CD8-positive, alpha-beta memory T cell (primary cell): ENCODE results near the gene PKHD1. TPM values are rescaled to one million over a fixed set of nuclear protein-coding genes. Genes with fewer than 3 reads are reported as not detected.

Experiments used
- CTCF ChIA-PET: fragments of 350-600 bp; sonication (Branson Sonifier 250); formaldehyde crosslinking; loops from one replicate; lab custom pipeline; 2021; ENCODE audit warnings: antibody characterized with exemption; lab: Charles Lee
- POLR2A ChIA-PET: fragments of 350-600 bp; sonication (Branson Sonifier 250); formaldehyde crosslinking; loops from one replicate; lab custom pipeline; 2021; ENCODE audit warnings: antibody characterized with exemption; lab: Charles Lee
- DNase-seq, 5 donors: peaks; one replicate each; pipeline versions ENCODE4 v3.0.0 to v3.0.0-alpha.2; 2020 to 2022; ENCODE audit warnings: mixed read lengths in 1 of 5
- H3K27ac ChIP-seq: one replicate; pipeline ENCODE4 v1.7.0; 2013; ENCODE audit warnings: low read depth, mild to moderate bottlenecking, low read length, moderate library complexity
- H3K27me3 ChIP-seq: 2 replicates; pipeline ENCODE4 v1.7.0; 2013; ENCODE audit warnings: low read length, mild to moderate bottlenecking; ENCODE audit not compliant: insufficient read depth, poor library complexity, severe bottlenecking
- H3K36me3 ChIP-seq: 2 replicates; pipeline ENCODE4 v1.7.0; 2013; ENCODE audit warnings: mild to moderate bottlenecking, low read length, moderate library complexity; ENCODE audit not compliant: insufficient read depth
- H3K4me1 ChIP-seq: 2 replicates; pipeline ENCODE4 v1.7.0; 2013; ENCODE audit warnings: mild to moderate bottlenecking, low read length, moderate library complexity; ENCODE audit not compliant: insufficient read depth
- H3K4me3 ChIP-seq: 2 replicates; pipeline ENCODE4 v1.7.0; 2013; ENCODE audit warnings: mild to moderate bottlenecking, low read length
- H3K9me3 ChIP-seq: 2 replicates; pipeline ENCODE4 v1.7.0; 2013; ENCODE audit warnings: mild to moderate bottlenecking, low read length
- H3K27ac Mint-ChIP-seq, 8 donors: one replicate each; pipeline ENCODE4 v1.8.0; 2020 to 2021; ENCODE audit warnings: mixed read lengths in 8 of 8, mild to moderate bottlenecking in 6 of 8, inconsistent platforms in 3 of 8, moderate library complexity in 3 of 8
- H3K27me3 Mint-ChIP-seq, 2 donors: one replicate each; pipeline ENCODE4 v1.8.0; 2020 to 2021; ENCODE audit warnings: mixed read lengths in 2 of 2, mild to moderate bottlenecking in 1 of 2, moderate library complexity in 1 of 2
- H3K36me3 Mint-ChIP-seq, 3 donors: one replicate each; pipeline ENCODE4 v1.8.0; 2020 to 2021; ENCODE audit warnings: mixed read lengths in 3 of 3, inconsistent platforms in 1 of 3, mild to moderate bottlenecking in 1 of 3
- H3K4me1 Mint-ChIP-seq, 3 donors: one replicate each; pipeline ENCODE4 v1.8.0; 2020 to 2021; ENCODE audit warnings: mixed read lengths in 3 of 3, inconsistent platforms in 1 of 3, mild to moderate bottlenecking in 1 of 3
- H3K4me3 Mint-ChIP-seq, 7 donors: one replicate each; pipeline ENCODE4 v1.8.0; 2020 to 2021; ENCODE audit warnings: mixed read lengths in 7 of 7, mild to moderate bottlenecking in 6 of 7, moderate library complexity in 4 of 7, inconsistent platforms in 2 of 7
- H3K9me3 Mint-ChIP-seq, 5 donors: one replicate each; pipeline ENCODE4 v1.8.0; 2020 to 2022; ENCODE audit warnings: mixed read lengths in 5 of 5, mild to moderate bottlenecking in 3 of 5, moderate library complexity in 2 of 5, inconsistent platforms in 1 of 5
- polyA plus RNA-seq: library from polyadenylated mRNA; unstranded; fragments of 300-500 nt; fragmentation: Illumina TruSeq; gene quantifications from one replicate; pipeline ENCODE4 v1.2.3, GENCODE V29; 2021
- total RNA-seq, 2 experiments: library from RNA; stranded (reverse); gene quantifications; one replicate each; pipeline ENCODE4 v1.2.3, GENCODE V29; 2021

Gene PKHD1
- total and polyA plus RNA-seq, 3 experiments from 2014 or later: not detected

- Histone ChIP-seq H3K27ac (no peak overlapping the region), H3K36me3 (no peaks in the 10 kb centered on the region), H3K9me3 (no peaks in the 10 kb centered on the region), H3K27me3 (no peaks in the 10 kb centered on the region), H3K4me3 (no peak overlapping the region), H3K4me1 (no peaks in the 10 kb centered on the region)
- peaks cover 14 to 21% of the 10 kb centered on the region in 2 donors for H3K27me3 Mint-ChIP-seq
- no peak overlapping the region for H3K27ac Mint-ChIP-seq
- no peak overlapping the region for H3K4me3 Mint-ChIP-seq
- peaks cover 0 to 9% (median 2%) of the 10 kb centered on the region in 3 donors for H3K36me3 Mint-ChIP-seq
- ChIA-PET POLR2A (no interaction called here), CTCF (no interaction called here)
- H3K9me3 Mint-ChIP-seq: peaks cover 4 to 12% (median 8%) of the 10 kb centered on the region in 5 donors
- no peaks in the 10 kb centered on the region for H3K4me1 Mint-ChIP-seq
- DNase-seq: no peak
Observed at GRCh38 chr6:52115891-52116604, 28.6 kb upstream of the PKHD1 start.

GRCh38 chr6:52115145-52115741 is 27.8 kb upstream of the PKHD1 start:
- H3K4me3 Mint-ChIP-seq: no peak overlapping the region
- CTCF ChIA-PET: no interaction called here
- Histone ChIP-seq H3K27me3 (no peaks in the 10 kb centered on the region), H3K9me3 (no peaks in the 10 kb centered on the region), H3K4me1 (no peaks in the 10 kb centered on the region), H3K36me3 (no peaks in the 10 kb centered on the region), H3K27ac (no peak overlapping the region), H3K4me3 (no peak overlapping the region)
- POLR2A ChIA-PET: no interaction called here
- peaks cover 0 to 9% (median 2%) of the 10 kb centered on the region in 3 donors for H3K36me3 Mint-ChIP-seq
- DNase-seq: no peak
- peaks cover 14 to 21% of the 10 kb centered on the region in 2 donors for H3K27me3 Mint-ChIP-seq
- no peak overlapping the region for H3K27ac Mint-ChIP-seq
- H3K9me3 Mint-ChIP-seq: peaks cover 4 to 12% (median 7%) of the 10 kb centered on the region in 5 donors
- no peaks in the 10 kb centered on the region for H3K4me1 Mint-ChIP-seq

- ChIA-PET CTCF (no interaction called here), POLR2A (no interaction called here)
- H3K36me3 Mint-ChIP-seq: peaks cover 0 to 9% (median 2%) of the 10 kb centered on the region in 3 donors
- DNase-seq: no peak
- H3K27ac Mint-ChIP-seq: no peak overlapping the region
- H3K27me3 Mint-ChIP-seq: peaks cover 11 to 39% of the 10 kb centered on the region in 2 donors
- Histone ChIP-seq H3K9me3 (no peaks in the 10 kb centered on the region), H3K4me1 (no peaks in the 10 kb centered on the region), H3K4me3 (no peak overlapping the region), H3K27ac (no peak overlapping the region), H3K36me3 (no peaks in the 10 kb centered on the region), H3K27me3 (no peaks in the 10 kb centered on the region)
- H3K4me1 Mint-ChIP-seq: no peaks in the 10 kb centered on the region
- H3K4me3 Mint-ChIP-seq: no peak overlapping the region
- H3K9me3 Mint-ChIP-seq: peaks cover 0 to 4% (median 2%) of the 10 kb centered on the region in 5 donors
Observed at GRCh38 chr6:52109171-52109571, 21.8 kb upstream of the PKHD1 start.

- H3K4me3 ChIP-seq: no peak overlapping the region
- H3K9me3 ChIP-seq: no peaks in the 10 kb centered on the region
- no peak overlapping the region for H3K4me3 Mint-ChIP-seq
- no peaks in the 10 kb centered on the region for H3K4me1 ChIP-seq
- peaks cover 12 to 45% of the 10 kb centered on the region in 2 donors for H3K27me3 Mint-ChIP-seq
- H3K4me1 Mint-ChIP-seq: no peaks in the 10 kb centered on the region
- CTCF ChIA-PET: no interaction called here
- DNase-seq: no peak
- no peak overlapping the region for H3K27ac Mint-ChIP-seq
- H3K9me3 Mint-ChIP-seq: peaks cover 0 to 3% (median 0%) of the 10 kb centered on the region in 5 donors
- H3K36me3 Mint-ChIP-seq: peaks cover 0 to 9% (median 2%) of the 10 kb centered on the region in 3 donors
- POLR2A ChIA-PET: no interaction called here
- H3K27me3 ChIP-seq: no peaks in the 10 kb centered on the region
- H3K27ac ChIP-seq: no peak overlapping the region
- no peaks in the 10 kb centered on the region for H3K36me3 ChIP-seq
Observed at GRCh38 chr6:52108128-52108527, 20.7 kb upstream of the PKHD1 start.

- Histone ChIP-seq H3K27me3 (no peaks in the 10 kb centered on the region), H3K4me3 (no peak overlapping the region), H3K9me3 (no peaks in the 10 kb centered on the region), H3K4me1 (no peaks in the 10 kb centered on the region), H3K27ac (no peak overlapping the region), H3K36me3 (no peaks in the 10 kb centered on the region)
- H3K9me3 Mint-ChIP-seq: no peaks in the 10 kb centered on the region
- DNase-seq: no peak
- ChIA-PET CTCF (no interaction called here), POLR2A (no interaction called here)
- no peaks in the 10 kb centered on the region for H3K4me1 Mint-ChIP-seq
- H3K27ac Mint-ChIP-seq: no peak overlapping the region
- peaks cover 9 to 49% of the 10 kb centered on the region in 2 donors for H3K27me3 Mint-ChIP-seq
- H3K4me3 Mint-ChIP-seq: no peak overlapping the region
- peaks cover 0 to 5% (median 0%) of the 10 kb centered on the region in 3 donors for H3K36me3 Mint-ChIP-seq
Observed at GRCh38 chr6:52106994-52107393, 19.6 kb upstream of the PKHD1 start.

- H3K9me3 ChIP-seq: no peaks in the 10 kb centered on the region
- H3K27me3 ChIP-seq: peaks cover 3% of the 10 kb centered on the region
- no peaks in the 10 kb centered on the region for H3K4me1 ChIP-seq
- no peaks in the 10 kb centered on the region for H3K36me3 Mint-ChIP-seq
- CTCF ChIA-PET: no interaction called here
- H3K4me3 ChIP-seq: no peak overlapping the region
- H3K27ac Mint-ChIP-seq: no peak overlapping the region
- H3K36me3 ChIP-seq: no peaks in the 10 kb centered on the region
- H3K27ac ChIP-seq: no peak overlapping the region
- H3K4me1 Mint-ChIP-seq: no peaks in the 10 kb centered on the region
- H3K4me3 Mint-ChIP-seq: no peak overlapping the region
- no peaks in the 10 kb centered on the region for H3K9me3 Mint-ChIP-seq
- POLR2A ChIA-PET: no interaction called here
- DNase-seq: no peak
- H3K27me3 Mint-ChIP-seq: peaks cover 8 to 58% of the 10 kb centered on the region in 2 donors
Observed at GRCh38 chr6:52104979-52105378, 17.6 kb upstream of the PKHD1 start.

GRCh38 chr6:52103623-52104022 is 16.2 kb upstream of the PKHD1 start:
- ChIA-PET POLR2A (no interaction called here), CTCF (no interaction called here)
- Histone ChIP-seq H3K27me3 (peaks cover 3% of the 10 kb centered on the region), H3K9me3 (no peaks in the 10 kb centered on the region), H3K4me3 (no peak overlapping the region), H3K36me3 (no peaks in the 10 kb centered on the region), H3K4me1 (no peaks in the 10 kb centered on the region), H3K27ac (no peak overlapping the region)
- no peaks in the 10 kb centered on the region for H3K9me3 Mint-ChIP-seq
- no peaks in the 10 kb centered on the region for H3K36me3 Mint-ChIP-seq
- peaks cover 8 to 54% of the 10 kb centered on the region in 2 donors for H3K27me3 Mint-ChIP-seq
- H3K27ac Mint-ChIP-seq: no peak overlapping the region
- no peak overlapping the region for H3K4me3 Mint-ChIP-seq
- no peaks in the 10 kb centered on the region for H3K4me1 Mint-ChIP-seq
- no peak for DNase-seq

- ChIA-PET POLR2A (no interaction called here), CTCF (no interaction called here)
- no peaks in the 10 kb centered on the region for H3K36me3 Mint-ChIP-seq
- no peaks in the 10 kb centered on the region for H3K4me1 ChIP-seq
- H3K36me3 ChIP-seq: no peaks in the 10 kb centered on the region
- no peak overlapping the region for H3K4me3 Mint-ChIP-seq
- no peaks in the 10 kb centered on the region for H3K9me3 Mint-ChIP-seq
- H3K4me3 ChIP-seq: no peak overlapping the region
- H3K27ac Mint-ChIP-seq: no peak overlapping the region
- DNase-seq: no peak
- H3K9me3 ChIP-seq: no peaks in the 10 kb centered on the region
- peaks cover 3% of the 10 kb centered on the region for H3K27me3 ChIP-seq
- H3K27me3 Mint-ChIP-seq: peaks cover 9 to 58% of the 10 kb centered on the region in 2 donors
- H3K27ac ChIP-seq: no peak overlapping the region
- H3K4me1 Mint-ChIP-seq: no peaks in the 10 kb centered on the region
Observed at GRCh38 chr6:52102405-52102804, 15.0 kb upstream of the PKHD1 start.
